ENCODE measurements around the gene PER1.

DNA sequence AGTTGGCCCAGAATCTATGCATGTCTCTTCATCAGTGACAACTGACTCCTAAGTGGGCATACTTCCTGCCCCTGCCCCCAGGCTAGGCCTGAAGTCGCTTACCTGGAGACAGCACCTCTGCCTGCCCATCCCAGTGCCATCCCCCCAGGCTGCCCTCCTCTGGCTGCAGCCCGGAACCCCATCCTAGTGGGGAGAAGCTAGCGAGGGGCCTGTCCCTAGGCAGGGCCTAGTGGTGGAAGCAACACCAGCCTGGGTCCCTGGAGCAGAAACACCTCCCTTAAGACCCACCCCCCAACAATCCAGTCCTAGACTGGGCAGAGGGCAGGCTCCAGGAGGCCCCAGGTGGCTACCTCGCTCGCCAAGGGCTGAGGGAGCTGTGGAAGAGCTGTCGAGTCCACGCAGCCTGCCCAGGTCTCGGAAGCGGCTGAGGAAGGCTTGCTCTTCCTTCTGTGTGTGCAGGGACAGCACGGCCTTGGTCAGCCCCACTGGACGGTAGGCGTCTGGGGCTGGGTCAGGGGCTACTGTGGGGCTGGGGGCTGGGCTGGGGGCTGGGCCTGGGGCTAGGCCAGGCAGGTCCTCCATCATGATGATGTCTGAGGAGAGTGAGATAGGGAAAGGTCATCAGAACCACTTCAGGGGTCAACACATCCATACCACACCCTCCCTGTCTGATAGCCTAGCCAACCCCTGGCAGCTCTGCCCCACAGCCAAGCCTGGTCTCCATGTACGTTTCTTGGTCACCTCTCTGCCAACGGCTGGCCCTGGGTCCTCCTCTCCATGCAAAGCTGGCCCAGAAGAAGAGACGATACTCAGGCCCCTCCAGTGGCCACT lies 7.6 kb downstream of the PER1 start:
- TF ChIP-seq BHLHE40 (IDR thresholded peaks at IDR 0.05; ENCODE audit: low read depth, low read length) (no peak), RAD21 (IDR thresholded peaks at IDR 0.05; ENCODE audit: low read length) (no peak), POLR2A (IDR thresholded peaks at IDR 0.05; ENCODE audit: low read depth, low read length) (peak; percentile 24; the same call in 1 of the 2 replicates), RCOR1 (IDR thresholded peaks at IDR 0.05; ENCODE audit: insufficient replicate concordance, low read length) (no peak), MXI1 (IDR thresholded peaks at IDR 0.05; ENCODE audit: borderline replicate concordance, low read depth, low read length) (no peak)
- TF ChIP-seq, protein P1, sequence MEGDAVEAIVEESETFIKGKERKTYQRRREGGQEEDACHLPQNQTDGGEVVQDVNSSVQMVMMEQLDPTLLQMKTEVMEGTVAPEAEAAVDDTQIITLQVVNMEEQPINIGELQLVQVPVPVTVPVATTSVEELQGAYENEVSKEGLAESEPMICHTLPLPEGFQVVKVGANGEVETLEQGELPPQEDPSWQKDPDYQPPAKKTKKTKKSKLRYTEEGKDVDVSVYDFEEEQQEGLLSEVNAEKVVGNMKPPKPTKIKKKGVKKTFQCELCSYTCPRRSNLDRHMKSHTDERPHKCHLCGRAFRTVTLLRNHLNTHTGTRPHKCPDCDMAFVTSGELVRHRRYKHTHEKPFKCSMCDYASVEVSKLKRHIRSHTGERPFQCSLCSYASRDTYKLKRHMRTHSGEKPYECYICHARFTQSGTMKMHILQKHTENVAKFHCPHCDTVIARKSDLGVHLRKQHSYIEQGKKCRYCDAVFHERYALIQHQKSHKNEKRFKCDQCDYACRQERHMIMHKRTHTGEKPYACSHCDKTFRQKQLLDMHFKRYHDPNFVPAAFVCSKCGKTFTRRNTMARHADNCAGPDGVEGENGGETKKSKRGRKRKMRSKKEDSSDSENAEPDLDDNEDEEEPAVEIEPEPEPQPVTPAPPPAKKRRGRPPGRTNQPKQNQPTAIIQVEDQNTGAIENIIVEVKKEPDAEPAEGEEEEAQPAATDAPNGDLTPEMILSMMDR (conservative IDR thresholded peaks at IDR 0.05; ENCODE audit: low read depth, low read length), result no peak

Data from IMR-90 (cell line).